ENCODE measurements around the gene RNF31. TPM values are rescaled to one million over a fixed set of nuclear protein-coding genes. Genes with fewer than 3 reads are reported as not detected.

The RNF31 gene
- polyA plus RNA-seq, 1 of the 3 experiments (the other 2 are of a cell fraction), result 19.2 TPM

DNA sequence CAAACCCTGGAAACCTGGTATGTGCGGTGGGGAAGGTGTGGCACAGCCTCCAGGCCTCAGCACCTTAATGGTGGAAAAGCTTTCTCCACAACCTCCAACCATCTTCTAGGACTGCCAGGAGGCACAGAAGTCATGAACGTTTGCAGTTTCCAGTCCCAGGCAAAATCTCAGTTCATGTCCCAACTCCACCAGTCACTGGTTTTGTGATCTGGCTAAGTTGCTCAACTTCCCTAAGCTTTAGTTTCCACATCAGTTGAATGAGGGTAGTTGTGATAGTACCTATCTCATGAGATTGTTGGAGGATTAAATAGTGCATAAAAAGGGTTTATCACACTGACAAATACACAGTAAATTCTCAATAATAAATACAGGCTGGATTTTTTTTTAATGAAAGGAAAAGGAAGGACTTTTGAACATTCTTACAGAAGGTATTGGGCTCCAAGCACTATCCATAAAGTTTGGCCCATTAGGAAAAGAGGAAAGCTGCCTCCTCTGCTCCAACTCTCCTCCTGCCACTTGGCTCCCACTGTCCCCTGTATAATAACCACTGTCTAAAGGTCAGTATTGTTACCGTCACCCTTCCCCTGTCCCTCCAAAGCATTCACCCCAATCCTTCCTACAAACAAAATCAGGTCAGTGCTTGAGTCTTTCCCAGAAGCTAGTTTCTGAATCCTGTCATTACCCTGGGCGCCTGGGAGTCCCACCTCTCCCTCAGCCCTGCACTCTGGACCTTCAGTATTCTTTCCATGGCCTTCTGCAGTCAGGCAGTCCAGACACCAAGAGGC is 46.9 kb upstream of the RNF31 start:
- Histone ChIP-seq H2AFZ (ENCODE audit: low read depth) (no peak overlapping the region), H3K27ac (ENCODE audit: low read depth in 2 of 2, low read length in 1 of 2) (no peak overlapping the region), H3K4me3 (ENCODE audit: low read depth in 2 of 2, low read length in 1 of 2) (no peak overlapping the region), H3K27me3 (ENCODE audit: insufficient read depth) (no peaks in the 10 kb centered on the region), H3F3A (replicated peaks; ENCODE audit: insufficient read depth) (no peaks in the 10 kb centered on the region), H3K36me3 (replicated peaks in 1 of 2; ENCODE audit: control insufficient read depth in 1 of 2, insufficient read depth in 2 of 2, low read length in 1 of 2) (peaks cover 3 to 23% of the 10 kb centered on the region in 2 experiments), H3K4me2 (no peak overlapping the region), H4K20me1 (ENCODE audit: insufficient read depth) (no peaks in the 10 kb centered on the region), H3K4me1 (ENCODE audit: control insufficient read depth in 1 of 2, insufficient read depth in 2 of 2, low read depth in 1 of 2, low read length in 1 of 2) (peaks cover 5 to 8% of the 10 kb centered on the region in 2 experiments; a peak in 2 of 4 replicates), H3K9ac (no peak overlapping the region), H3K79me2 (ENCODE audit: insufficient read depth) (peaks cover 7% of the 10 kb centered on the region), H3K9me2 (no peaks in the 10 kb centered on the region), H3K9me3 (no peaks in the 10 kb centered on the region)
- TF ChIP-seq RXRA (IDR thresholded peaks at IDR 0.05; ENCODE audit: borderline replicate concordance, low read depth) (no peak), CHD2 (IDR thresholded peaks at IDR 0.05; ENCODE audit: low read length, partially characterized antibody) (no peak)
- TF ChIP-seq, protein P1, sequence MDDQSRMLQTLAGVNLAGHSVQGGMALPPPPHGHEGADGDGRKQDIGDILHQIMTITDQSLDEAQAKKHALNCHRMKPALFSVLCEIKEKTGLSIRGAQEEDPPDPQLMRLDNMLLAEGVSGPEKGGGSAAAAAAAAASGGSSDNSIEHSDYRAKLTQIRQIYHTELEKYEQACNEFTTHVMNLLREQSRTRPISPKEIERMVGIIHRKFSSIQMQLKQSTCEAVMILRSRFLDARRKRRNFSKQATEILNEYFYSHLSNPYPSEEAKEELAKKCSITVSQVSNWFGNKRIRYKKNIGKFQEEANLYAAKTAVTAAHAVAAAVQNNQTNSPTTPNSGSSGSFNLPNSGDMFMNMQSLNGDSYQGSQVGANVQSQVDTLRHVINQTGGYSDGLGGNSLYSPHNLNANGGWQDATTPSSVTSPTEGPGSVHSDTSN (IDR thresholded peaks at IDR 0.05), result no peak
- TF ChIP-seq, protein P2, sequence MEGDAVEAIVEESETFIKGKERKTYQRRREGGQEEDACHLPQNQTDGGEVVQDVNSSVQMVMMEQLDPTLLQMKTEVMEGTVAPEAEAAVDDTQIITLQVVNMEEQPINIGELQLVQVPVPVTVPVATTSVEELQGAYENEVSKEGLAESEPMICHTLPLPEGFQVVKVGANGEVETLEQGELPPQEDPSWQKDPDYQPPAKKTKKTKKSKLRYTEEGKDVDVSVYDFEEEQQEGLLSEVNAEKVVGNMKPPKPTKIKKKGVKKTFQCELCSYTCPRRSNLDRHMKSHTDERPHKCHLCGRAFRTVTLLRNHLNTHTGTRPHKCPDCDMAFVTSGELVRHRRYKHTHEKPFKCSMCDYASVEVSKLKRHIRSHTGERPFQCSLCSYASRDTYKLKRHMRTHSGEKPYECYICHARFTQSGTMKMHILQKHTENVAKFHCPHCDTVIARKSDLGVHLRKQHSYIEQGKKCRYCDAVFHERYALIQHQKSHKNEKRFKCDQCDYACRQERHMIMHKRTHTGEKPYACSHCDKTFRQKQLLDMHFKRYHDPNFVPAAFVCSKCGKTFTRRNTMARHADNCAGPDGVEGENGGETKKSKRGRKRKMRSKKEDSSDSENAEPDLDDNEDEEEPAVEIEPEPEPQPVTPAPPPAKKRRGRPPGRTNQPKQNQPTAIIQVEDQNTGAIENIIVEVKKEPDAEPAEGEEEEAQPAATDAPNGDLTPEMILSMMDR (IDR thresholded peaks at IDR 0.05), result no peak
- TF ChIP-seq, protein P3, sequence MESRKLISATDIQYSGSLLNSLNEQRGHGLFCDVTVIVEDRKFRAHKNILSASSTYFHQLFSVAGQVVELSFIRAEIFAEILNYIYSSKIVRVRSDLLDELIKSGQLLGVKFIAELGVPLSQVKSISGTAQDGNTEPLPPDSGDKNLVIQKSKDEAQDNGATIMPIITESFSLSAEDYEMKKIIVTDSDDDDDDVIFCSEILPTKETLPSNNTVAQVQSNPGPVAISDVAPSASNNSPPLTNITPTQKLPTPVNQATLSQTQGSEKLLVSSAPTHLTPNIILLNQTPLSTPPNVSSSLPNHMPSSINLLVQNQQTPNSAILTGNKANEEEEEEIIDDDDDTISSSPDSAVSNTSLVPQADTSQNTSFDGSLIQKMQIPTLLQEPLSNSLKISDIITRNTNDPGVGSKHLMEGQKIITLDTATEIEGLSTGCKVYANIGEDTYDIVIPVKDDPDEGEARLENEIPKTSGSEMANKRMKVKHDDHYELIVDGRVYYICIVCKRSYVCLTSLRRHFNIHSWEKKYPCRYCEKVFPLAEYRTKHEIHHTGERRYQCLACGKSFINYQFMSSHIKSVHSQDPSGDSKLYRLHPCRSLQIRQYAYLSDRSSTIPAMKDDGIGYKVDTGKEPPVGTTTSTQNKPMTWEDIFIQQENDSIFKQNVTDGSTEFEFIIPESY (IDR thresholded peaks at IDR 0.05; ENCODE audit: borderline replicate concordance, low read depth), result no peak
- ChIA-PET POLR2A (interaction anchor here (1.0 kb wide), 1 partner anchor 8 kb away, joined by 3 read pairs; no protein-coding TSS in a partner anchor), CTCF (interaction anchor here (0.6 to 25.4 kb wide), 4 partner anchors 6 to 61 kb away, joined by 3 to 1159 read pairs (median 111); partner anchors contain the start of genes CARMIL3, CPNE6 and IRF9)
- 70% methylated on average over 3 of the region's 4 CpGs for WGBS (ENCODE audit: low lambda C conversion rate)
- DNase-seq, result no peak

DNA sequence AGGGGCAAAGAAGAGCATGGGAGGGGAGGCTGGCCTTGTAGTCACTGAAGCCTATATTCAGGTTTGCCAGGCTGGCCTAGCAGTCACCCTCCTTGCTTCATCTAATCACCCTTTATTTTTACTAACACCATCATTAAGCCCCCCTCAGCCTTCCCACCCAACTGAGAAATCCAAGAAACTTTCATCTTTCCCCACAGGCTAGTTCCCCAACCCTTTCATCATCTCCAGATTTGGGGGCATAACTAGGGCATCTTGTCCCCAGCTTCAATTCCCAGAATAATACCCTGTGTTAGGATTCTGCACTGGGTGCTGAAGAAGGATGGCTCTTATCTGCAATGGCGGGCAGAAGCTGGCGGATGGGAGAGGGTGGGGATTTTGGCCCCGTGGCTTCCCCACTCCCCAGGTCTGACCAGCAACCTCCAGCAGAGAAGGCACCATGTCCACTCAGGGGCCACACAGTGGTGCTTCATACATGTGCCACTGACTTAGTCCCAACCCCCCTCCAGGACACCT is 46.3 kb upstream of the RNF31 start:
- ChIA-PET POLR2A (interaction anchor here (1.0 to 1.1 kb wide), 2 partner anchors 8 to 22 kb away, joined by 3 to 5 read pairs; no protein-coding TSS in a partner anchor), CTCF (interaction anchor here (0.6 to 25.4 kb wide), 4 partner anchors 5 to 469 kb away, joined by 3 to 1159 read pairs (median 111); partner anchors contain the start of genes CARMIL3, CPNE6 and IRF9)
- Histone ChIP-seq H3K79me2 (ENCODE audit: insufficient read depth) (peaks cover under 1% of the 10 kb centered on the region; the same call in 1 of the 2 replicates), H3K9me3 (no peaks in the 10 kb centered on the region), H3K36me3 (replicated peaks in 1 of 2; ENCODE audit: control insufficient read depth in 1 of 2, insufficient read depth in 2 of 2, low read length in 1 of 2) (peaks cover 3 to 23% of the 10 kb centered on the region in 2 experiments), H3K9me2 (no peaks in the 10 kb centered on the region), H2AFZ (ENCODE audit: low read depth) (no peak overlapping the region), H3K27me3 (ENCODE audit: insufficient read depth) (no peaks in the 10 kb centered on the region), H3K27ac (ENCODE audit: low read depth in 2 of 2, low read length in 1 of 2) (no peak overlapping the region), H3K4me1 (ENCODE audit: control insufficient read depth in 1 of 2, insufficient read depth in 2 of 2, low read depth in 1 of 2, low read length in 1 of 2) (peaks cover 0 to 3% of the 10 kb centered on the region in 2 experiments; a peak in 1 of 4 replicates), H3K4me2 (no peak overlapping the region), H3F3A (replicated peaks; ENCODE audit: insufficient read depth) (no peaks in the 10 kb centered on the region), H3K9ac (no peak overlapping the region), H4K20me1 (ENCODE audit: insufficient read depth) (no peaks in the 10 kb centered on the region), H3K4me3 (ENCODE audit: low read depth in 2 of 2, low read length in 1 of 2) (no peak overlapping the region)
- no peak for TF ChIP-seq TCF12 (IDR thresholded peaks at IDR 0.05)
- TF ChIP-seq GATA2 (CRISPR knock-in tag; IDR thresholded peaks at IDR 0.05), result no peak
- no peak for DNase-seq
- WGBS (ENCODE audit: low lambda C conversion rate), result 95% methylated on average over 3 of the region's 3 CpGs

All from SK-N-SH (cell line).